Measurements from ENCODE around the gene HSPA8.

The HSPA8 gene

DNA sequence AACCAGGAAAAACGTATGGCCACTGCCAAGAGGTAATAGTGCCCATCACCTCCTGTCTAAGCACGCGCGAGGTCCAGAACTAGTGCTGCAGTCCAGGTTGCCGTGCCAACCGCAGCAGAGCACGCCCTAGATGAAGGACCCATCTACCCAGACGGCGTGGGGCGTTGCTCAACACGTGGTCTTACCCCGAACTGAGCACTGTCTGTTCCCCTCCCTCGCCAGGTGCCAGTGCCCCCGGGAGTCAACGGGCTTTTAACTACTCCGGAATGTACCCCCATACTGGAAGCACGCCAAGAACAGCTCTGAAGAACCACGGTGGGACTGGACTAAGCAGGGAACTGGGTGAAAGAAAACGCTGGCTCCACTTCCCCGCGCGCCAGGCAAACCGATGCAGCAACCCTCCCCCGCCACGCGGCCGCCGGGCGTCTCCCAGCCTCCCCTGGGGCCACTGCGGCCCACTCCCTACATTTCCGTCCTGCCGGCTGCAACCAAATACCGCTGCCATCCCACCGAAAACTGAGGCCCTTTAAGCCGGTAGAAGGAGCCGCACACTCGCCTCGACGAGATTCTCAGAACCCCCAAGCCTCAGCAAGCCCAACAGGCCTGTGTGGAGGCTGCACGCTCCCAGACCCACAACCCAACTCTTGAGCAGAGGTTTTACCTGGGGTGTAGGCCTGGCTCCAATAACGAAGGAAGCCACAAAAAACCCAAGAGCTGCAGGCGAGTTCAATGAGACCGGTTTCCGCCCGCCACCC, at the start of gene HSPA8:
Gene HSPA8 (minus strand): TSS at position 734 of the 755 bp plus-strand sequence. CDS start 812 bp downstream, outside the sequence.
- DNase-seq (ENCODE audit: extremely low read depth, low read depth): no peak

DNA sequence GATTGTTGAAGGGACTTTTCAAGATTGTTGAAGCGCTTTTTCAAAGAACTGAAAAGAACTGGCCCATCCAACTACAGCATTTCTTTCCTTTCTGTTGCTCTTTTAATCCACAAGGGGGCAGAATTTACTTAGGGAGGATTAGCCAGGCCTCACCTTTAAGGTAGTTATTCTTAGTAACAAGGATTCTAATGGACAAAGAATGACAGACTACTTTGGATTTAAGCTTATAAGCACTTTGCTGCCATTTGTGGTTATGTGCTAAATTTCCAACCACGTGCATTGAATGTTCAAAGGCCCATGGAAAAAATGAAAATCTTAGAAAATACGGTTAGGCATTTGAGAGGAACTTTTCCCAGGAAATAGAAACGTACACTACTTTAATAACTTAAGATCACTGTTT, 49.5 kb upstream of the HSPA8 start:
- TF ChIP-seq, protein P1, sequence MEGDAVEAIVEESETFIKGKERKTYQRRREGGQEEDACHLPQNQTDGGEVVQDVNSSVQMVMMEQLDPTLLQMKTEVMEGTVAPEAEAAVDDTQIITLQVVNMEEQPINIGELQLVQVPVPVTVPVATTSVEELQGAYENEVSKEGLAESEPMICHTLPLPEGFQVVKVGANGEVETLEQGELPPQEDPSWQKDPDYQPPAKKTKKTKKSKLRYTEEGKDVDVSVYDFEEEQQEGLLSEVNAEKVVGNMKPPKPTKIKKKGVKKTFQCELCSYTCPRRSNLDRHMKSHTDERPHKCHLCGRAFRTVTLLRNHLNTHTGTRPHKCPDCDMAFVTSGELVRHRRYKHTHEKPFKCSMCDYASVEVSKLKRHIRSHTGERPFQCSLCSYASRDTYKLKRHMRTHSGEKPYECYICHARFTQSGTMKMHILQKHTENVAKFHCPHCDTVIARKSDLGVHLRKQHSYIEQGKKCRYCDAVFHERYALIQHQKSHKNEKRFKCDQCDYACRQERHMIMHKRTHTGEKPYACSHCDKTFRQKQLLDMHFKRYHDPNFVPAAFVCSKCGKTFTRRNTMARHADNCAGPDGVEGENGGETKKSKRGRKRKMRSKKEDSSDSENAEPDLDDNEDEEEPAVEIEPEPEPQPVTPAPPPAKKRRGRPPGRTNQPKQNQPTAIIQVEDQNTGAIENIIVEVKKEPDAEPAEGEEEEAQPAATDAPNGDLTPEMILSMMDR (IDR thresholded peaks at IDR 0.05; ENCODE audit: low read depth, low read length): peak; percentile 62
- no peak for DNase-seq (ENCODE audit: extremely low read depth, low read depth)

More for the DNA sequence above, at the start of gene HSPA8:
- TF ChIP-seq, protein P1 (IDR thresholded peaks at IDR 0.05; ENCODE audit: low read depth, low read length): no peak

DNA sequence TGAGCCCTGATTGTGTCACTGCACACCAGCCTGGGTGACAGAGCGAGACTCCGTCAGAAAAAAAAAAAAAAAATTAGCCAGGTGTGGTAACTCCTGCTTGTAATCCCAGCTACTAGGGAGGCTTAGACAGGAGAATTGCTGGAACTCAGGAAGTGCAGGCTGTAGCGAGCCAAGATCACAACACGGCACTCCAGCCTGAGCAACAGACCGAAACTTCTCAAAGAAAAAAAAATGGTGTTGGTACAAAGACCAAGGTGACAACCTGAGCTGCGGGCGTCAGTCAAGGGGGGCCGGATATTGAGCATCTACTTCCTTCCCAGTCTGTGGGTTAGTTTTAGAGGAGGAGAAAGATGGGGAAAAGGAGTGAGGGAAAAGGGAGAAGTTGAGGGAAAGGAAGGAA, 48.5 kb upstream of the HSPA8 start:
- TF ChIP-seq, protein P1 (IDR thresholded peaks at IDR 0.05; ENCODE audit: low read depth, low read length): no peak

DNA sequence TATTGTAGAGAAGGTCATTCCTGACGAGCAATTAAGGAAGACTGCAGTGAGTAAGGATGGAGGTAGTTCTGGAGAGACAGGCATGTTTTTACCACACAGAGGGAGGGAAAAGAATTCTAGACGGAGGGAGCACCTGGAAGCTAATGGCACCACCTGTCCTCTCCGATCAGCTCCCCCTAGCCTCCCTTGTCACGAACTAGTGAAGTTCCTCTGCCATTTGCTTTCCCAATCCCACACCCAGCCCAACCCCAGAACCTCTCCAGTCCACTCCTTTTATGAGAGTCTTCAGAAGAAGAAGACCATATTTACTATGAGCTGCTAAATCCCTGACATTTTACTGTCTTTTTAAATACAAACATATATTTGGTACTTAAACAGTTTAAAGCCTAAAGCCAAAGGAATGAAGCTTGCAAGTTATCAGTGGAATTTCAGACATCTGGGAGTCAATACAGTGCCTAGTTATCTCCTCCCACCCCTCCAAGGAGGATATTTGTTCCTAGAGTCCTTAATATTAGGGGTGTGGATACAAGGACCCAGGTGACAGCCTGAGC, 46.1 kb upstream of the HSPA8 start:
- no peak for DNase-seq (ENCODE audit: extremely low read depth, low read depth)
- TF ChIP-seq, protein P1 (IDR thresholded peaks at IDR 0.05; ENCODE audit: low read depth, low read length): no peak

More for the DNA sequence above, 48.5 kb upstream of the HSPA8 start:
- no peak for DNase-seq (ENCODE audit: extremely low read depth, low read depth)

DNA sequence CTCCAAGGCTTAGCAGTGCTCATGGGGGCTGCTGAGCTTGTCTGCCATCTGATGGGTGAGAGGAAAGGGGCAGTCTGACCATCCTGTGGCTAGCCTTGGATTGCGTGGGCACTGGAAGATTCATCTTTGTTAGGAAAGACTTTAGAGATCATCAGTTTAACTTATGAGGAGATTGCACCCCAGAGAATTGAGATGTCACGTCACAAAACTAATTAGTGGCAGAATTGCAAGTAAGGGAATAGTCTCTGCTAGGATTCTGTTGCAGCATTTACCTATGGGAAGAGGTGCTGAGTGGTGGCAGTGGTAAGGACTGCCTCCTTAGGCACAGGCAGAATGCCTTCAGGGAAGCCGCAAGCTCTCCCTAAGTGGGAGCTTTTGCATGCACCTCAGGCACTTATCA, 42.8 kb upstream of the HSPA8 start:
- TF ChIP-seq, protein P1 (IDR thresholded peaks at IDR 0.05; ENCODE audit: low read depth, low read length): no peak

DNA sequence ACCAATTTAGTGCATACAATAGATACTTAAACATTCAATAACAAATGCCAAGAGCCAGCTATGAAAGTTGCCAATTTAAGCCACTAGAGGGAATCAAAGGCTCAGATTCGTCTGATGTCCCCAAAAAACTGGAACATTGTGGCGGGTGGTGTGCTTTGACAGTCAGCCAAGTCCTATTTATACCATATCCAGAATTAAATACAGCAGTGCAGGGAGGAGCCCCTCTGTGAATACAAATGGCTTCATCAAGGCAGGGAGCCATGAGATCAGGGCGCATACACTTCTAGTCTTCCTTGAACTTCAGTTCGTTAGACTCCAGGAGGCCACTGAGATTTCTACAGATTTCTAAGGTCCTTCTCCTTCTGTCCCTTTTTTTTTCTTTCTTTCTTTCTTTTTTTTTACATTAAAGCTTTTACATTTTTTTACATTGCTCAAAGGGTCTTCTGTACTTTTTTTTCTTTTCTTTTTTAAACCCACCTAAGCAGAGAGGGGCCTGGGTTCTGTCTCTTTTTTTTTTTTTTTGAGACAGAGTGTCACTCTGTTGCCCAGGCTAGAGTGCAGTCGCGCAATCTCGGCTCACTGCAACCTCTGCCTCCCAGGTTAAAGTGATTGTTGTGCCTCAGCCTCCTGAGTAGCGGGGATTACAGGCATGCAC, 41.5 kb upstream of the HSPA8 start:
- peak; percentile 58 for DNase-seq (ENCODE audit: extremely low read depth, low read depth)
- TF ChIP-seq, protein P1 (IDR thresholded peaks at IDR 0.05; ENCODE audit: low read depth, low read length): peak; percentile 61

More for the DNA sequence above, 42.8 kb upstream of the HSPA8 start:
- DNase-seq (ENCODE audit: extremely low read depth, low read depth): no peak

All from AG09319 (cell line).